ENCODE results near the gene CACNG5.

GRCh38 chr17:66898536-66898935 is 63.6 kb downstream of the CACNG5 start:
- no peak for TF ChIP-seq POLR2A (IDR thresholded peaks at IDR 0.05)
- no peak for TF ChIP-seq CTCF (IDR thresholded peaks at IDR 0.05)
